Prostate gland (tissue), 2 donors: ENCODE data around the gene LNX2.

Experiments
- POLR2A ChIP-seq: fragments of 450-650 bp; IDR thresholded peaks from one replicate; pipeline ENCODE4 v1.6.1; 2016; ENCODE audit warnings: antibody characterized with exemption, mild to moderate bottlenecking
- POLR2AphosphoS5 ChIP-seq: sonication (generic); formaldehyde crosslinking; IDR thresholded peaks from one replicate; pipeline ENCODE4 v1.6.1; 2017; ENCODE audit warnings: antibody characterized with exemption
- TF ChIP-seq, protein P1 (sequence below), 4 experiments: fragments of 200-600 bp in 2 of 4; fragments of 450-650 bp in 2 of 4; sonication (generic) in 2 of 4; IDR thresholded peaks; 1 replicate in 3 of 4; 2 replicates in 1 of 4; pipeline ENCODE4 v1.5.1; 2016 to 2019; ENCODE audit warnings: antibody characterized with exemption in 4 of 4, mild to moderate bottlenecking in 2 of 4, moderate library complexity in 2 of 4

DNA sequence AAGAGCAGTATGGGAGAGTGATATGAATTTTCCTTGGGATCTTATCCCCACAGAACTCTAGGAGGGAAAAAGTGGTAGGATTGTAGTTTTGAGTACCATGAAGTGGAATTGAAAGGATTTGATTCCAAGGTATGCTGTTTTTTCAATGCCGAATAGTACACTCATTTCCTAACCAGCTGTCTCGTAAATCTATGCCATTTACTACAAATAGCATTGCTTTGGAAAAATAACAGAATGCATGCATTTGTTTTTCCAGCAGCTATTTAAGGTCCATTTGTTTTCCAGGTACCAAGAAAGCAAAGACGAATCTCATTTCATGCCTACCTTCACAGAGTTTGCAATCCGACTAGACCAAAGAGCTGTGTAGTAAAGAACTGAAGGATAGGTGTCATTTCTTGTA lies 11.9 kb upstream of the LNX2 start:
- TF ChIP-seq, protein P1, sequence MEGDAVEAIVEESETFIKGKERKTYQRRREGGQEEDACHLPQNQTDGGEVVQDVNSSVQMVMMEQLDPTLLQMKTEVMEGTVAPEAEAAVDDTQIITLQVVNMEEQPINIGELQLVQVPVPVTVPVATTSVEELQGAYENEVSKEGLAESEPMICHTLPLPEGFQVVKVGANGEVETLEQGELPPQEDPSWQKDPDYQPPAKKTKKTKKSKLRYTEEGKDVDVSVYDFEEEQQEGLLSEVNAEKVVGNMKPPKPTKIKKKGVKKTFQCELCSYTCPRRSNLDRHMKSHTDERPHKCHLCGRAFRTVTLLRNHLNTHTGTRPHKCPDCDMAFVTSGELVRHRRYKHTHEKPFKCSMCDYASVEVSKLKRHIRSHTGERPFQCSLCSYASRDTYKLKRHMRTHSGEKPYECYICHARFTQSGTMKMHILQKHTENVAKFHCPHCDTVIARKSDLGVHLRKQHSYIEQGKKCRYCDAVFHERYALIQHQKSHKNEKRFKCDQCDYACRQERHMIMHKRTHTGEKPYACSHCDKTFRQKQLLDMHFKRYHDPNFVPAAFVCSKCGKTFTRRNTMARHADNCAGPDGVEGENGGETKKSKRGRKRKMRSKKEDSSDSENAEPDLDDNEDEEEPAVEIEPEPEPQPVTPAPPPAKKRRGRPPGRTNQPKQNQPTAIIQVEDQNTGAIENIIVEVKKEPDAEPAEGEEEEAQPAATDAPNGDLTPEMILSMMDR (IDR thresholded peaks at IDR 0.05) = no peak
- TF ChIP-seq POLR2A (no peak), POLR2AphosphoS5 (no peak)
